ENCODE measurements around the gene RD3L.
"Not testable (repeated sequence)": the region's sequence is repeated elsewhere in the genome, so short reads cannot be mapped to it uniquely, and the experiment has no call there.

Gene RD3L

GRCh38 chr14:103928011-103928890 lies 14.1 kb downstream of the RD3L start, which contains the start of gene TDRD9:
Gene TDRD9, plus strand, starts transcription at chr14:103928456. Its CDS starts 54 bp downstream, at chr14:103928510.
- DNase-seq (ENCODE audit: low read depth in 3 of 3, low spot score in 1 of 3), result no peak

- DNase-seq (ENCODE audit: low read depth in 3 of 3, low spot score in 1 of 3), result no peak
Measured at GRCh38 chr14:103927566-103927965, 14.8 kb downstream of the RD3L start.

DNA sequence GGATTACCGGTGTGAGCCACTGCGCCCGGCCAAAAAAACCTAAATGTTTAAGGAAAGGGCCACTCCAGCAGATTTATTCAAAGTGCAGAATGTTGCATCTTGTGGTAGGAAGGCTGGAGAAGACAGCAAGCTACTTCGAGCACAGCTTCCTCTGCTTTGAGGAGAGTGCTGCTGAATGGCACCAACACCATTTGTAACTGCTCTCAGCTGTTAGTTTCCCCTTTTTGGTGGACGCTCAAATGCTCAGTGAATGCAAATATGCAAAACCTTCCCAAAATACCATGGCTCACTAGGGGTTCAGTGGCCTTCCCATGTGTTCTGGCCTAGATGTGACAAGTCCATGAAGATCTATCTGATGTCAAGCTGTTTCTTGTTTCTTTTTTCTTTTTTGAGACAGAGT lies 17.0 kb downstream of the RD3L start:
- no peak for DNase-seq (ENCODE audit: low read depth in 3 of 3, low spot score in 1 of 3)

DNA sequence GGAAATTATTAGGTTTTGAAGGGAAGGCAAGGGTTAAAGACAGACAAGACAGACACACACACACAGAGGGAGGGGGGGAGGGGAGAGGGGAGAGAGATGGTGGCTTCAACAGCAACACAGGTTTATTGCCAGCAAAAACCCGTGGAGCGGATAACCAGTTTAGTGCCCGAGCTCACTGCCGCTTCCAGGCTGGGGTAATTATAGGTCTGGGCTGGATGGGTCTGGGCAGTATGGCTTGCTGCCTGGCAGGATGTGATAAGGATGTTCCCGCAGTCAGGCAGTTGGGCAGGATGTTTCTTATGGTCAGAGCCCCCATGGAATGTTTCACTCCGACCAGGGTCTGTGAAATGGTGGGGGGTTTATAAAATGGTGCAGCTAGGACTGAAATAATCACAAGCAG lies 18.5 kb downstream of the RD3L start:
- DNase-seq (ENCODE audit: low read depth in 3 of 3, low spot score in 1 of 3), result no peak

DNA sequence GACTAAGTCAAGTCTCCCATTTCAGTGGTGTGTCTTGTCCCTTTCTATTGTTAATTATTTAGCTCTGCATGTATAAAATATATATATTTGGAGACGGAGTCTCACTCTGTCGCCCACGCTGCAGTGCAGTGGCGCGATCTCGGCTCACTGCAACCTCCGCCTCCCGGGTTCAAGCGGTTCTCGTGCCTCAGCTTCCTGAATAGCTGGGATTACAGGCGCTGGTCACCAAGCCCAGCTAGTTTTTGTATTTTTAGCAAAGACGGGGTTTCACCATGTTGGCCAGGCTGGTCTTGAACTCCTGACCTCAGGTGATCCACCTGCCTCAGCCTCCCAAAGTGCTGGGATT lies 20.5 kb downstream of the RD3L start:
- DNase-seq (ENCODE audit: low read depth in 3 of 3, low spot score in 1 of 3), result not testable (repeated sequence)

- peak; percentile 82 to 96 (median 89) for DNase-seq (ENCODE audit: low read depth in 3 of 3, low spot score in 1 of 3)
Measured at GRCh38 chr14:103920981-103921854, 21.1 kb downstream of the RD3L start.

GRCh38 chr14:103916636-103917262 lies 25.6 kb downstream of the RD3L start:
- no peak for DNase-seq (ENCODE audit: low read depth in 3 of 3, low spot score in 1 of 3)

DNA sequence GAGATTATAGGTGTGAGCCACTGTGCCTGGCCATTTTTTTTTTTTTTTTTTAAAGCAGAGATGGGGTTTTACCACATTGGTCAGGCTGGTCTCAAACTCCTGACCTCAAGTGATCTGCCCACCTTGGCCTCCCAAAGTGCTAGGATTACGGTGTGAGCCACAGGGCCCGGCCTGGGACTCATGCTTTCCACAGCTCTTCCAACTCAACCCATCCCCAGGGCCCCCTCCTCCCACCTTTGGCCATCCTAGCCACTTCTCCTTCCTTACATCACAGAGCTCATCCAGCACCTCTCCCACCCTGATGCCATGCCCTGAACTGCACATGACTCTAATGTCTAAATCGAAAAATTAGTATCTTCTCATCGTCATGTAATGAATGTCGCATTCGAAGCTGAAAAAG lies 26.7 kb downstream of the RD3L start:
- no peak for DNase-seq (ENCODE audit: low read depth in 3 of 3, low spot score in 1 of 3)

DNA sequence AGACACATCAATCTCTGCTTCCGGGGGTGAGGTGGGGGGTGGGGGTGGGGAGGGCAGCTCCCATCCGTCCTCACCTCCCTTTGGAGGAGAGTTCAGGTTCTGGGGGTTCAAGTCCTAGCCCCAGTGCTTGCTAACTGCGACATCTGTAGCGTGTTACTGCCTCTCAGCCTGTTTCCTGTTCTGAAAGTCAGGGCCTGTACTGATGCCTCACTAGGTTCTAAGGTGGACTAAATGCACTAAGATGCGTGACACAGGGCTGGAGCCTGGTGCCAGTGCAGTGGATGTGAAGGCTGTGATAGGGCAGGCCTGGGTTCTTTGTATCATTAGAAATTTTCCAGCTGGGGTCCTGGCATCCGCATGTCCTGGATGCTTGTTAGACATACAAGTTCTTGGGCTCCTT lies 31.3 kb downstream of the RD3L start:
- no peak for DNase-seq (ENCODE audit: low read depth in 3 of 3, low spot score in 1 of 3)

DNA sequence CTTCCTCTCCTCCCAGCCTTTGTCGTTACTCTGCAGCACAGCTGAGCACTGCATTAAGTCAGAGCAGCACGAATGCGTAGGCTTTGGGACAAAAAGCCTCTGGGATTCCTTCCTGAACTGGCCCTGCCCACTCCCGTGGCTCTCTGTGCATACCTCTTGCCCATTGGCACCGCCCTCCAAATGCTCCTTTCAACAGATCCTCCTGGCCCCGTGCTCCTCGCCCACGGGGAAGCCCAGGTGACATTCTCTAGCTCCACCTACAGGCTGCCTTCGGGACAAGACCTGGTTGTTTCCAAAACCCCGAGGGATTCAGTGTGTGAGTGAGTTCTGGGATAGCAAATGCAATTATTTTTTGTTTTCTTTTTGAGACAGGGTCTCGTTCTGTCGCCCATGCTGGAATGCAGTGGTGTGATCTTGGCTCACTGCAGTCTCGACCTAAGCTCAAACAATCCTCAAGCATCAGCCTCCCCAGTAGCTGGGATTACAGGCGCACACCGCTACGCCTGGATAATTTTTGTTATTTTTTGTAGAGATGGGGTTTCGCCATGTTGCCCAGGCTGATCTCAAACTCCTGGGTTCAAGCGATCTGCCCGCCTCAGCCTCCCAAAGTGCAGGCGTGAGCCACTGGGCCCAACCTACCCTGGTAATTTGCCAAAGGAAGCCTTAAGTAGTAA lies 31.9 kb downstream of the RD3L start:
- peak; percentile 41 to 50 (median 43) for DNase-seq (ENCODE audit: low read depth in 3 of 3, low spot score in 1 of 3)

- no peak for DNase-seq (ENCODE audit: low read depth in 3 of 3, low spot score in 1 of 3)
Measured at GRCh38 chr14:103909531-103910261, 32.6 kb downstream of the RD3L start.

- no peak for DNase-seq (ENCODE audit: low read depth in 3 of 3, low spot score in 1 of 3)
Measured at GRCh38 chr14:103908580-103908979, 33.7 kb downstream of the RD3L start.

GRCh38 chr14:103905842-103906456 lies 36.4 kb downstream of the RD3L start:
- DNase-seq (ENCODE audit: low read depth in 3 of 3, low spot score in 1 of 3), result no peak

DNA sequence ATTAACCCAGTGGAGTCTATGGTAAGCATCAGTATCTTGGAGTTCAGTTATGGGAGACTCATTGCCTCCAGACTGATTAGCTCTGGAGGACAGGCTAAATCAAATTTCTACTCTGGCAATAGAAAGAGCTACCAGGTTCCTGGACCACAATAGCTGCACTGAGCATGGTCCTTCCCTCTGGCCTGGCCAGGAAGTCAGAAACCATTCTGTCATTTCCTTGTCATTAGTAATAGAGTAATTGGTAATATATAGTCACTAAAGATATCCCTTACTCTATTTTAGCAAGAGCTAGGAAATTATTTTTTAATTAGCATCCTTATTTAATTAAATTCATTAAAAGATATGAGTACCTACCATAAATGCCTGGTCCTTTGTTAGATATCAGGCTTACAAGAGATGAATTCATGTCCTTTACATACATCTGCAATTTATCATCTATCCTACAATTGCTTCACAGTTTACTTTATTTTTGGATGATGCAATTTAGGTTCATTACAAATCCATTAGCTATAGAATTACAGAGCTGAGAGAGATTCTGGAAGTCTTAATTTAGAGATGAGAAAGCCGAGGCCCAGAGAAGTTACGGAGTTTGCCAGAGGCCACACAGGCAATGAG lies 37.7 kb downstream of the RD3L start:
- DNase-seq (ENCODE audit: low read depth in 3 of 3, low spot score in 1 of 3), result no peak

DNA sequence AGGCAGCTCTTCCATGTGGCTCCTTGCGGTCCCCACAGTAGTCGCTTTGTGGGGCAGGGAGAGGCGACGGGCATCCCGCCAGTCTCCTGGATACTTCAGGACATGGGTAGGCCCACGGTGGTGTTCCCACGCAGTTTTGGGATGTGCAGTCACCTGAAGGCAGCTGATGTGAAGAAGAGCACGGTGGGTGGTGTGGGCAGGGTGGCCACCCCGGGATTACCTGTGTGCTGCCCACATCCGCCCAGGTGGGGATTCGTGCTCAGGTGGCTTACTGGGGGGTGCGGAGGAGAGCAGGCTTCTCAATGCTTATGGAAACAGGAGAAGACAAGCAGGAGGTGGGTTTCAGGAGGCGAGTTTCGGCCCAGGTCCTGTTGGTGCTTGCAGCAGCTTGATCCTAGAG lies 42.5 kb downstream of the RD3L start:
- DNase-seq (ENCODE audit: low read depth in 3 of 3, low spot score in 1 of 3), result no peak

- DNase-seq (ENCODE audit: low read depth in 3 of 3, low spot score in 1 of 3), result no peak
Measured at GRCh38 chr14:103899316-103899715, 43.0 kb downstream of the RD3L start.

GRCh38 chr14:103898711-103899110 lies 43.6 kb downstream of the RD3L start:
- DNase-seq (ENCODE audit: low read depth in 3 of 3, low spot score in 1 of 3), result no peak

- DNase-seq (ENCODE audit: low read depth in 3 of 3, low spot score in 1 of 3), result no peak
Measured at GRCh38 chr14:103898204-103898603, 44.1 kb downstream of the RD3L start.
